Gastroesophageal sphincter (tissue), 4 donors: ENCODE measurements around the gene SCYGR4. TPM values are rescaled to one million over a fixed set of nuclear protein-coding genes. Genes with fewer than 3 reads are reported as not detected.
"Not testable (repeated sequence)": the region's sequence is repeated elsewhere in the genome, so short reads cannot be mapped to it uniquely, and the experiment has no call there.

Experiments
- ATAC-seq: fragments of 150-250 bp; one replicate; pipeline ENCODE4 v1.9.1; 2016; ENCODE audit warnings: mild to moderate bottlenecking, moderate library complexity
- H3K27ac ChIP-seq, 4 donors: fragments of 200-600 bp; sonication (generic) in 3 of 4; 1 replicate in 3 of 4; 2 replicates in 1 of 4; pipeline ENCODE4 v1.5.1; 2016 to 2019
- H3K27me3 ChIP-seq: fragments of 200-600 bp; sonication (generic); one replicate; pipeline ENCODE4 v1.5.1; 2019
- H3K36me3 ChIP-seq, 2 donors: fragments of 200-600 bp; sonication (generic); one replicate each; pipeline ENCODE4 v1.5.1; 2019; ENCODE audit warnings: control low read depth in 1 of 2
- H3K4me1 ChIP-seq, 3 donors: fragments of 200-600 bp; sonication (generic); 1 replicate in 2 of 3; 2 replicates in 1 of 3; pipeline ENCODE4 v1.5.1; 2016 to 2019; ENCODE audit warnings: control low read depth in 2 of 3
- H3K4me3 ChIP-seq, 2 donors: fragments of 200-600 bp; sonication (generic); one replicate each; pipeline ENCODE4 v1.5.1; 2019; ENCODE audit warnings: mild to moderate bottlenecking in 1 of 2, moderate library complexity in 1 of 2
- H3K9me3 ChIP-seq, 3 donors: fragments of 200-600 bp; sonication (generic); one replicate each; pipeline ENCODE4 v1.5.1; 2017 to 2019; ENCODE audit warnings: control low read depth in 2 of 3
- CTCF ChIP-seq, 4 experiments: fragments of 200-600 bp in 2 of 4; fragments of 450-650 bp in 2 of 4; sonication (generic) in 1 of 4; IDR thresholded peaks; one replicate each; pipeline ENCODE4 v1.5.1; 2017 to 2019; ENCODE audit warnings: antibody characterized with exemption in 4 of 4, mild to moderate bottlenecking in 2 of 4, moderate library complexity in 2 of 4
- EP300 ChIP-seq: sonication (generic); formaldehyde crosslinking; IDR thresholded peaks from one replicate; pipeline ENCODE4 v1.6.1; 2017; ENCODE audit warnings: antibody characterized with exemption, mild to moderate bottlenecking
- POLR2A ChIP-seq, 2 donors: fragments of 450-650 bp; IDR thresholded peaks; one replicate each; pipeline ENCODE4 v1.6.1; 2017; ENCODE audit warnings: antibody characterized with exemption in 2 of 2, mild to moderate bottlenecking in 2 of 2, moderate library complexity in 1 of 2
- POLR2AphosphoS5 ChIP-seq: sonication (generic); formaldehyde crosslinking; IDR thresholded peaks from one replicate; pipeline ENCODE4 v1.6.1; 2017; ENCODE audit warnings: antibody characterized with exemption
- WGBS, 2 donors: methylation state at CpG; one replicate each; pipeline ENCODE4 v1.1.5; 2018; ENCODE audit warnings: low coverage in 1 of 2; 5-methylcytosine and 5-hydroxymethylcytosine counted together
- total RNA-seq, 4 donors: library from RNA; depleted of rRNA; stranded (reverse); fragments of >200 nt; gene quantifications; one replicate each; pipeline ENCODE4 v1.1.0, GENCODE V29; 2016

The SCYGR4 gene
- total RNA-seq, 4 donors from 2014 or later: 0.62 TPM; not detected in 3

GRCh38 chr2:227661025-227661649 lies 43.8 kb downstream of the SCYGR4 start:
- Histone ChIP-seq H3K27me3 (no peaks in the 10 kb centered on the region), H3K4me1 (no peaks in the 10 kb centered on the region), H3K4me3 (no peak overlapping the region), H3K36me3 (no peaks in the 10 kb centered on the region), H3K9me3 (no peaks in the 10 kb centered on the region), H3K27ac (no peak overlapping the region)
- 9 to 26% methylated on average over 4 to 6 of the region's 7 CpGs for WGBS, 2 donors
- no peak for ATAC-seq
- TF ChIP-seq CTCF (IDR thresholded peaks at IDR 0.05) (no peak), POLR2AphosphoS5 (no peak), POLR2A (IDR thresholded peaks at IDR 0.05) (no peak), EP300 (no peak)

DNA sequence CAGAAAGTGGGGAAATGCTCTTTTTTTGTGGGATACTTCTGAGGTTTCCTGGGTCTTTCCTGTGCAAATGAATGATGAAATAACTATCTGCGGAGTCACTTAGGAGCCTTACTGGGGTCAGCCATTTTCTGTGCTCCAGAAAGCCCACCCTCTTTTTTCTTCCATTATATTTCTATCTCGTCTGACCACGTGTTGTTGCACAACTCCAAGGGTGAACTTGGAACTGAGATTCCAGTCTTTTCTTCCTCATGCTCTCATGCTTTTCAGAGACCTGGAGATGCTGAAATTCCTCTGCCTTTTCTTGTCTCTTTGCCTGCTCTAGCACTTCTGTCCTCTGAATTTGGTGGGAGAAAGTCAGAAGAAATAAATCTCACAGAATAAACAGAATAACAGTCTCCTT lies 44.5 kb downstream of the SCYGR4 start:
- Histone ChIP-seq H3K4me1 (no peaks in the 10 kb centered on the region), H3K36me3 (no peaks in the 10 kb centered on the region), H3K4me3 (no peak overlapping the region), H3K27ac (no peak overlapping the region), H3K27me3 (no peaks in the 10 kb centered on the region), H3K9me3 (no peaks in the 10 kb centered on the region)
- no peak for ATAC-seq
- 38 to 44% methylated on average over 3 of the region's 3 CpGs for WGBS, 2 donors
- TF ChIP-seq CTCF (IDR thresholded peaks at IDR 0.05): no peak
- TF ChIP-seq EP300: no peak
- no peak for TF ChIP-seq POLR2A (IDR thresholded peaks at IDR 0.05)
- TF ChIP-seq POLR2AphosphoS5: no peak

DNA sequence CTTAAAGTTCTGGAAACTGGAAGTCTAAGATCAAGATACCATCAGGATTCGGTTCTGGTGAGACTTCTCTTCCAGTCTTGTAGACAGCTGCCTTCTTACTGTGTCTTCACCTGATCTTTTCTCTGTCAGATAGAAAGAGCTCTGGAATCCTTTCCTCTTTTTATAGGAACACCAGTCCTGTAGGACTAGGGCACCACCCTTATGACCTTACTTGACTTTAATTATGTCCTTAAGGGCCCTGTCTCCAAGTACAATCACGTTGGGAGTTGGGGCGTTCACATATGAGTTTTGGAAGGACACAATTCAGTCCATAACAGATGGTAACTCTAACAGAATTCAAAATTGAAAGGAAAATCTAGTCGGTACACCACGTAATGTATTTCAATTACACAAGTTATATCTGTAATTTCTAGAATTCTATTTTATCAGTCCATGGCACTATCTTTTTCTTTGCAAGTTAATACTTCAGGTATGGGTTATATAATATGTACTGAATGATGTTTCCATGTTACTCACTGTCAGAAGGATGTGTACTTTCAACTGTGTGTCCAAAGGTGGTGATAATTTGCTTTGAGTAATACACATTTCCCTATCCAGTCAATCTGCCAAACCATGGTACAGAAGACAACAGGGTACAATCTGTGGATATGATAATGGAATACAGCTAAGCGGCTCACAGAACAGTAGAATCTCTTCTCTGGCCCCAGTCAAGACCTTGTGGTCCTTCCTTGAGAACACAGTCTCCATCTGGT lies 48.1 kb downstream of the SCYGR4 start:
- WGBS, 2 donors: 80% methylated on average over 5 to 6 of the region's 6 CpGs
- no peaks in the 10 kb centered on the region for H3K4me1 ChIP-seq
- no peaks in the 10 kb centered on the region for H3K9me3 ChIP-seq
- ATAC-seq: no peak
- no peaks in the 10 kb centered on the region for H3K36me3 ChIP-seq
- H3K4me3 ChIP-seq: no peak overlapping the region
- TF ChIP-seq EP300: no peak
- TF ChIP-seq CTCF (IDR thresholded peaks at IDR 0.05): no peak
- no peak for TF ChIP-seq POLR2A (IDR thresholded peaks at IDR 0.05)
- TF ChIP-seq POLR2AphosphoS5: no peak
- no peak overlapping the region for H3K27ac ChIP-seq
- no peaks in the 10 kb centered on the region for H3K27me3 ChIP-seq

DNA sequence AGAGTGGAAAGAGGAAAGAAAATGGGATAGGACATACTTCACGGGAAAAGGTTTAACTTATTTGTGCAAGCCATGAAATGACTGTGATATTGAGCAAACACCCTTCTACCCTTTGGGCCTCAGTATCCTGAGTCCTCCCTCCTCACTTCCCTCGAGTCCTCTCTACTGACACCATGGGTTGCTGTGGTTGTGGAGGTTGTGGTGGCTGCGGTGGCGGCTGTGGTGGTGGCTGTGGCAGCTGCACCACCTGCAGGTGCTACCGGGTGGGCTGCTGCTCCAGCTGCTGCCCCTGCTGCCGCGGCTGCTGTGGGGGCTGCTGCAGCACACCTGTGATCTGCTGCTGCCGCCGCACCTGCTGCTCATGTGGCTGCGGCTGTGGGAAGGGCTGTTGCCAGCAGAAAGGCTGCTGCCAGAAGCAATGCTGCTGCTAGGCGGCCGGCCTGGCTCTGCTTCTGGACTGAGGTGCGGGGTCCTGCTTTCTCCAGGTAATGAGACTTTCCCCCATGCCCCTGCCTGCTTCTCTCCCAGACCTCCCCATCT lies 49.4 kb downstream of the SCYGR4 start, which contains the start of gene SCYGR5:
TSS of gene SCYGR5 (plus strand) at position 174 of the 540 bp plus-strand sequence. CDS start at position 174, 0 bp downstream.
- H3K4me3 ChIP-seq, H3K27me3 ChIP-seq, ATAC-seq, H3K9me3 ChIP-seq, H3K27ac ChIP-seq, H3K4me1 ChIP-seq, H3K36me3 ChIP-seq: not testable (repeated sequence)
- WGBS, 2 donors: 88 to 92% methylated on average over 1 to 7 of the region's 13 CpGs

Other genes starting within 250 kb of the SCYGR4 start
- not detected for gene TM4SF20, start 238.2 kb upstream of the SCYGR4 start, total RNA-seq
- not detected for gene SCYGR1, start 229.5 kb upstream of the SCYGR4 start, total RNA-seq
- 10 to 100 TPM; 26.0 to 73.1 (median 53.0) TPM for gene AGFG1, start 145.3 kb upstream of the SCYGR4 start, total RNA-seq
- not detected for gene SCYGR2, start 18.6 kb upstream of the SCYGR4 start, total RNA-seq
- not detected for gene SCYGR3, start 2.7 kb upstream of the SCYGR4 start, total RNA-seq
- not detected for gene SCYGR5, start 49.3 kb downstream of the SCYGR4 start, total RNA-seq
- 1 to 10 TPM in 2 of 4 donors, under 1 TPM in 1, not detected in 1; 0.69 to 3.5 (median 1.8) TPM for gene SLC19A3, start 100.5 kb downstream of the SCYGR4 start, total RNA-seq
- not detected for gene SCYGR6, start 107.3 kb downstream of the SCYGR4 start, total RNA-seq
- gene SCYGR7, start 110.8 kb downstream of the SCYGR4 start, total RNA-seq: not detected
- gene SCYGR8, start 128.4 kb downstream of the SCYGR4 start, total RNA-seq: not detected
- 1 to 10 TPM in 1 of 4 donors, not detected in 3; 3.1 TPM for gene CCL20, start 196.3 kb downstream of the SCYGR4 start, total RNA-seq